Stimulated activated CD4-positive, alpha-beta T cell treated with anti-CD3 and anti-CD28 coated beads, Interleukin-2, amount 100 ng/mL, for 48 hours (primary cell): ENCODE measurements around the gene AKT1.
"Not testable (repeated sequence)": the region's sequence is repeated elsewhere in the genome, so short reads cannot be mapped to it uniquely, and the experiment has no call there.

Experiments used
- DNase-seq, 2 donors: peaks; one replicate each; pipeline ENCODE4 v3.0.0-alpha.2; 2020

AKT1 gene

DNA sequence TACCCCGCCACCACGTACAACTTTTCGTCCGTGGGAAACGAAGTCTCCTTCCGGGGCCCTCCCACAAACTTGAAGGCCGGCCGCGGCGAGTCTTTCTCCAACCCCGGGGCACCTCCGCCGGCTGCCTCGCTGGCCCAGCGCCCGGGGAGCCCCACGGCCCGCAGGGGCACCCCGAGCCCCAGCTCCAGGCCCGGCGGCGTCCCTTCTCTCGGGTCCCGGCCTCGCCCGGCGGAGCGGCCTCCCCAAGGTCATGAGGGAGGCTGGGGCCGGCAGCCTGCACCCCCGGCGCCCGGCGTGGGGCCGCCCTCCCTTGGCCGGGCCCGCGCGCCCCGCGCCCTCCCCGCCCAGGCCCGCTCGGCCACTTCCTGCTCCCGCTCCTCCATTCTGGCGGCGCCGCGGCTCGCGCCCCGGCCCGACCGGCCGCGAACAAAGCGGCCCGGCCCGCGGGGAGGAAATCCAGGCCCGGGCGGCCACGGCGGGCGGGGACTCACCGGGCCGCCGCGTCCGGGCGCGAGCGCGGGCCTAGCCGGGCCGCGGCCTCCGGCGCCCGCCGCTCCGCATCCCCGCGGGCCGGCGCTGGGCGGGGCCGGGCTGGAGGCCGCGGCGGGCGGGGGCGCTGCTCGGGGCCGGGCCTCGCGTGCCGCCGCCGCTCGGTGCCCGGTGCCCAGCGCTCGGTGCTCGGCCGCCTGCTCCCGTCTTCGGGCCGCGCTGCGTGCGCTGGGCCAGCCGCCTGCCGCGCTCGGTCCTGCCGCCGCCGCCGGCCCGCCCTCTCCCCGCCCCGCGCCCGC is at the start of gene AKT1:
Gene AKT1, minus strand, starts transcription at position 756 of the 788 bp plus-strand sequence. CDS start 3,105 bp downstream, outside the sequence.
- no peak for DNase-seq

GRCh38 chr14:104845033-104845666 is 49.6 kb upstream of the AKT1 start:
- no peak for DNase-seq

DNA sequence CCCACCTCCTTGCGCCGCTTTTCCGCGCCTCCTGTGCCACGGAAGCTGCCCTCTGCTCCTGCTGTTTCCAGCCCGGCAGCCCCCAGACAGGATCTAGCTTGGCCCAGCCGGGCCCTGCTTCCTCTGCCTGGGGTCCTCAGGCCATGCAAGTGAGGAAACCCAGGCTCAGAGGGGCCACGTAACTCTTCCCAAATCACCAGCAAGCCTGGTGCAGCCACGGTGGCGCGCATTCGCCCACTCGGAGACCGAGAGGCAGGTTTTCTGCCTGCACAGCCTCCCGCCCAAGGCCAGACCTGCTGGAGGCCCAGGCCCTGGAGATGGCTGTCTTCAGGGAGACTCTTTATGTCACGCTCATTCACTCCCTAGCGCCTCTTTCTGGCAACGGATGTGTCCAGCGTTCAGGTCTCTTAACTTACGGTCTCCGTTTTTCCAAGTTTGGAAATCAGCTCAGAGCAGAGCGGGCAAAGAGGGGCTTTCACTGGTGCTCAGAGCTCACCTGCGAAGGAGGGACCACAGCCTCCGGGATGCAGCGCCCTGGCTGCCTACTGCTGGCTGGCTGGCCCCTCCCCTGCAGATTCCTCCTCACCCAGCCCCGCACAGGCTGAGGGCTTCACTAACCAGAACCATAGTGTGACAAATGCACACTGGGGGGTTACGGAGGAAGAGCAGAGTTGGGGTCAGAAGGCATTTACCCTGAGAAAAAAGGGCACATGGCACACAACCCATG is 48.9 kb upstream of the AKT1 start:
- DNase-seq, result no peak

GRCh38 chr14:104843442-104844305 is 48.1 kb upstream of the AKT1 start:
- DNase-seq, result no peak

- no peak for DNase-seq
These were observed 47.5 kb upstream of the AKT1 start for GRCh38 chr14:104843006-104843405.

DNA sequence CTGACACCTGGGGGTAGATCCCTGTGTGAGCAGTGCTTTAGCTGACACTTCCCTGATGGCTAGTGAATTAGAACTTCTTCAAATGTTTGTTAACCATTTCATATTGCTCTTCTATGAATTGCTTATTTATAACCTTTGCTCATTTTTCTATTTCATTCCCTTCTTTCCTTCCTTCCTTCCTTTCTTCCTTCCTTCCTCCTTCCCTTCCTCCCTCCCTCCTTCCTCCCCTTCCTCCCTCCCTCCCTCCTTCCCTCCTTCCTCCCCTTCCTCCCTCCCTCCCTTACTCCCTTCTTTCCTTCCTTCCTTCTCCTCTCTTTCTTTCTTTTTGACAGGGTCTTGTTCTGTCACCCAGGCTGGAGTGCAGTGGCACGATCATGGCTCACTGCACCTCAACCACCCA is 46.2 kb upstream of the AKT1 start:
- DNase-seq, result no peak

GRCh38 chr14:104836171-104836935 is 40.8 kb upstream of the AKT1 start:
- not testable (repeated sequence) for DNase-seq

DNA sequence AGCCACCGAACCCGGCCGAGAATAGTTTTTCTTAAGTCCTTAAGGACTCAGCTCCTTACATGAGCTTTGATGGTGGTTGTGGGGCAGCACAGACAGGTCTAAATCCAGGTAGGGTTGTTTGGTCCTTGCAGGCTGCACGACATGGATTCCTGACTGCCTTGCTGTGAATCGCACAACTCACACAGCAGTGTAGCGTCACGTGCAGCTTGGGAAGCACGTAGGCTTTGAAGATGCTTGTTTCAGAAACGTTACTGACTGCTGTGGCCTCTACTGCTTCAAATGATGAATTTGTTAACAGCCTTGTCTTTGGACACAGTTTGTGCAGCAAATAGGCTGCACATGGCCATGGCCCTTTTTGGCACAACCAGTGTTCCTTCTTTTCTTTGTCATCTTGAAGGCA is 35.2 kb upstream of the AKT1 start:
- no peak for DNase-seq

DNA sequence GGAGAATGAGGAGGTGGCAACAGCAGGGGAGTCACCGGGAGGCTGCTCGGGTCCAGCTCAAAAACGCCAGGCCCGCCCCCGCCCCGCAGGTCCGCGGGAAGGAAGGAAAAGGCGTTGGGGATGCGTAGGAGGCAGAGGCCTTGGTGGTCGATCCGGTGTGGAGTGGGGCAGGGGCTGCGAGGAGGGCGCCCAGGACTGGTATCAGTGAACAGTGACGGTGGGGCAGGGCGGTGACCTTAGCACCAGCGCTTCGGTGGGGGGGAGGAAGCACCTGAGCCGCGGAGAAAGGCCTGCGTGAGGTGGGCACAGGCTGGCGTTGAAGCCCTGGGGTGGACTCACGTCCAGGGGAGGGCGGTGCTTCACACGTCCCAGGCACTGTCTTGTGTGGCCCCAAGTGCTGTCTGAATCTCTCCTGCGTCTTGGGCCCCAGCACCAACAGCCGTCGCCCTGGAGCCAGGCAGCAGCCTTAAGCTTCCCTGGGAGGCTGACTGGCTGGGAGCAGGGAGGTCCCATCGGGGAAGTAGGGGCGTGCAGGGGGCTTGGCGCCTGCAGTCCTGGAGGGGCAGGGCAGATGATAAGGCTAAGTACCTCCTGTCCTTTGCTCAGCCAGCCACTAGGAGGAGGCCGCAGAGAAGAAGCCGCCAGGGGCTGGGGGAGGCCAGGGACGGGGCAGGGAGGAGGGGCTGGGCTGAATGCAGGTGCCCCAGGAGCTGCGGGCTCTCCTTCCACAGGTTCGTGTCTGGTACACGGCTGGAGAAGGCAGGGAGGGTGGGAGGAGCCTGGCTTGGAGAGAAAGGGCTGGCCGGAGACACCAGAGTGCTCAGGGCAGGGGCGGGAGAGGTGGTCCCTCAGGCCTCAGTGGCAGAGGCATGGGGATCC is 31.9 kb upstream of the AKT1 start:
- DNase-seq, result peak in 1 of 2 donors; percentile 44

GRCh38 chr14:104826861-104827176 is 31.3 kb upstream of the AKT1 start:
- no peak for DNase-seq

DNA sequence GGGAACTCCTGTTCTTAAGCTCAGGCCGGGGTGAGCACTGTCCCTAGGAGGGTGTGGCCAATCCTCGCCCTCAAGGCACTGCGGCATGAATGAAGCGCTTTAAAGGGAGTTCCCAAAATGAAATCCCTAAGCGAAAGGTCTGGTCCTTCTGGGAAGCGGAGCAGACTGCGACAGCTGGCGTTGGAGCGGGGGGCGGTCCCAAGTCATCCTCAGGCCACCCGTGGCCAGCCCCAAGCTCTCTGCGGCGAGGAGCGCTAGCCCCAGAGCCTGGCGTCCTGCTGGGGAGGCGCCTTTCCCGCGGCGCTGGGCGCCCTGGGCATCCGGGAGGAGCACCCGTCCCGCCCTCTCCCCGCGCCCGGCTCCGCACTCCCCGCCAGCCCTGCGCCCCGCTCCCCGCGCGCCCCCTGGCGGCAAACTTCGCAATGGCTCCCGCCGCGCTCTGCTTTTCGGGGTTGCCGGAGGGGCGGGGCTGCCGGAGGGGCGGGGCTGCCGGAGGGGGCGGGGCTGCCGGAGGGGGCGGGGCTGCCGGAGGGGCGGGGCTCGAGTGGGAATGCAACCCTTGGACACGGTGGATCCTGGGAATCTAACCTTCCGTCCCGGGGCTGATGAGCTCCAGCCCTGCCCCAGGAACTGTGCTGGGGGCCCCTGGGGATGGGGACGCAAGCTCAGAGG is 30.8 kb upstream of the AKT1 start:
- DNase-seq, result peak; percentile 98 to 99

- DNase-seq, result no peak
These were observed 28.9 kb upstream of the AKT1 start for GRCh38 chr14:104824353-104824997.

- DNase-seq, result no peak
These were observed 27.5 kb upstream of the AKT1 start for GRCh38 chr14:104822821-104823615.

- DNase-seq, result no peak
These were observed 26.5 kb upstream of the AKT1 start for GRCh38 chr14:104821971-104822608.

DNA sequence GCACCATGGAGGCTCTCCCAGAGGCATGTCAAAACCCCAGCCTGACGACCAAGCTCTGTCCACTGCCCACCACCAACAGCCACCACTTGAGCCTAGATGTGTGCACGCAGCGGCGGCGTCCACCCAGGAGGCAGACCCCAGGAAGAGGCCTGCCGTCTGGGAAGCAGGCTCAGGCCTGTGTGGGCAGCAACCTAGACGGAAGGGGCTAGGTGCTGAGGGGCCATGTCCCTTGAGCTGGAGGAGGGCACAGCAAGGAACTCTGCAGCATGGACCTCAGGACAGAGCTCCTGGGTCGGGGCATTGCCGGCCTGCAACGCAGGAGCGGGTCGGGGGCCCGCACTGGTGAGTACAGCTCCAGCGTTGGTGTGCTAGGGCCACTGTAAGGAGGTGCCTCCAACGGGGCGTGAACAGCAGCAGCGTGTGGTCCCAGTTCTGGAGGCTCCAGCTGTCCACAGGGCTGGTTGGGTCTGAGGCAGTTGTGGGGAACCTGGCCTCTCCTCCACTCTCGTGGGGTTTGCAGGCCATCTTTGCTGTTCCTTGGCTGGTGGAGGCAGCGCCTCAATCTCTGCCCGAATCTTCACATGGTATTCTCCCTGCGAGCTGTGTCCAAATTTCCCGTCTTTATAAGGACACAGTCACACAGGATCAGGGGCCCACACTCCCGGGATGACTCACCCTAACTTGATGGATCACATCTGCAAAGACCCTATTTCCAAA is 25.8 kb upstream of the AKT1 start:
- no peak for DNase-seq

- no peak for DNase-seq
These were observed 25.2 kb upstream of the AKT1 start for GRCh38 chr14:104820669-104821228.

- no peak for DNase-seq
These were observed 23.8 kb upstream of the AKT1 start for GRCh38 chr14:104819361-104819781.
